PFSK-1 (cell line): Measurements from ENCODE around the gene DNAAF9.

ENCODE experiments used
- POLR2AphosphoS5 ChIP-seq: IDR thresholded peaks from 2 replicates; pipeline ENCODE4 v1.6.1; 2012; ENCODE audit warnings: low read depth, mild to moderate bottlenecking, control low read depth, low read length, moderate library complexity
- TAF1 ChIP-seq: IDR thresholded peaks from 2 replicates; pipeline ENCODE4 v1.6.1; 2012; ENCODE audit warnings: low read length, control low read depth, borderline replicate concordance; ENCODE audit not compliant: insufficient read depth
- TF ChIP-seq, protein P1 (sequence below), 2 experiments: IDR thresholded peaks; 2 replicates each; pipeline versions ENCODE4 v1.6.1 to v1.8.0; 2011 to 2012; ENCODE audit warnings: low read depth in 2 of 2, low read length in 2 of 2, control low read depth in 1 of 2, inconsistent platforms in 1 of 2, mild to moderate bottlenecking in 1 of 2, moderate library complexity in 1 of 2; ENCODE audit not compliant: insufficient read depth in 1 of 2

DNA sequence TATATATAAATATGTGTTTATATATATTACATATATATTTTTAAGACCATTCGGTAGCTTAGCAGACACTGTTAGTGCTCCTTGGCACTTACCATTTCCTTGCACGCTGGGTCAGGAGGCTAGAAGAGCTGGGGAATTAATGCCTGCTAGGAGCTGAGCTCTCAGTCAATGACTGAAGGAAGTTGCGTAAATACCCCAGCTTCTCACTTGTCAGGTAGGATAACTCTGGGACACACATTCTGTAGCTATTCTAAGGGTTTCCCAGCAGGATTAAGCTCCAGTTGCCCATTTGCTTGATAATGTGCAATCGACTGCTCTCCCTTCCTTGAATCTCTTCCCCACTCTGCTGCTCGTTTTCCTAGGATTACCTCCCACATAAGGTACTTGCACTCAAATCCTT, 15.7 kb upstream of the DNAAF9 start:
- TF ChIP-seq TAF1 (no peak), POLR2AphosphoS5 (no peak)
- TF ChIP-seq, protein P1, sequence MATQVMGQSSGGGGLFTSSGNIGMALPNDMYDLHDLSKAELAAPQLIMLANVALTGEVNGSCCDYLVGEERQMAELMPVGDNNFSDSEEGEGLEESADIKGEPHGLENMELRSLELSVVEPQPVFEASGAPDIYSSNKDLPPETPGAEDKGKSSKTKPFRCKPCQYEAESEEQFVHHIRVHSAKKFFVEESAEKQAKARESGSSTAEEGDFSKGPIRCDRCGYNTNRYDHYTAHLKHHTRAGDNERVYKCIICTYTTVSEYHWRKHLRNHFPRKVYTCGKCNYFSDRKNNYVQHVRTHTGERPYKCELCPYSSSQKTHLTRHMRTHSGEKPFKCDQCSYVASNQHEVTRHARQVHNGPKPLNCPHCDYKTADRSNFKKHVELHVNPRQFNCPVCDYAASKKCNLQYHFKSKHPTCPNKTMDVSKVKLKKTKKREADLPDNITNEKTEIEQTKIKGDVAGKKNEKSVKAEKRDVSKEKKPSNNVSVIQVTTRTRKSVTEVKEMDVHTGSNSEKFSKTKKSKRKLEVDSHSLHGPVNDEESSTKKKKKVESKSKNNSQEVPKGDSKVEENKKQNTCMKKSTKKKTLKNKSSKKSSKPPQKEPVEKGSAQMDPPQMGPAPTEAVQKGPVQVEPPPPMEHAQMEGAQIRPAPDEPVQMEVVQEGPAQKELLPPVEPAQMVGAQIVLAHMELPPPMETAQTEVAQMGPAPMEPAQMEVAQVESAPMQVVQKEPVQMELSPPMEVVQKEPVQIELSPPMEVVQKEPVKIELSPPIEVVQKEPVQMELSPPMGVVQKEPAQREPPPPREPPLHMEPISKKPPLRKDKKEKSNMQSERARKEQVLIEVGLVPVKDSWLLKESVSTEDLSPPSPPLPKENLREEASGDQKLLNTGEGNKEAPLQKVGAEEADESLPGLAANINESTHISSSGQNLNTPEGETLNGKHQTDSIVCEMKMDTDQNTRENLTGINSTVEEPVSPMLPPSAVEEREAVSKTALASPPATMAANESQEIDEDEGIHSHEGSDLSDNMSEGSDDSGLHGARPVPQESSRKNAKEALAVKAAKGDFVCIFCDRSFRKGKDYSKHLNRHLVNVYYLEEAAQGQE (IDR thresholded peaks at IDR 0.05; ENCODE audit: insufficient read depth in 1 of 2, low read depth in 2 of 2, low read length in 2 of 2): no peak
